ENCODE data around the gene GARIN5A. TPM values are rescaled to one million over a fixed set of nuclear protein-coding genes. Genes with fewer than 3 reads are reported as not detected.

GARIN5A gene
- total and polyA plus RNA-seq, 8 donors: 0.55 to 3.1 (median 1.4) TPM; not detected in 2

DNA sequence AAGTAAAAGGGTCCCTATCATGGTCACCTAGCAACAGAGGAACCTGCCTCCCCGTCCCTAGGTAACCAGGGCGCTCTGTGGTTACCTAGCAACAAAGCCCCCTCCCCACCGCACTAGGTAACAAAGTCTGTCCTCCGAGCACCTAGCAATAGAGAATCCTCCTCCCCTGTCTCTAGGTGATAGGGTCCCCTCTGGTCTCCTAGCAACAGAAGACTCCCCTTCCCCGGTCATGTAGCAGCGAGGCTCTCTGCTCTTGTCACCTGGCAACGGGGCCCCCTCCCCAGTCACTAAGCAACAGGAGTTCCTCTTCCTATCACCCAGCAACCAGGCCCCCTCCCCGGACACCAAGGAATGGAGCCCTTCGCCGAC lies 34.0 kb upstream of the GARIN5A start:
- 2 to 11% (median 5%) methylated on average over 3 to 10 of the region's 10 CpGs for WGBS, 5 donors
- TF ChIP-seq CTCF (IDR thresholded peaks at IDR 0.05) (no peak), POLR2A (IDR thresholded peaks at IDR 0.05) (no peak), EP300 (IDR thresholded peaks at IDR 0.05) (no peak), POLR2AphosphoS5 (IDR thresholded peaks at IDR 0.05) (no peak)
- peaks cover 5 to 22% (median 20%) of the 10 kb centered on the region in 4 donors for H3K4me1 ChIP-seq
- H3K27ac ChIP-seq: peak overlapping the region; percentile 48 to 90 (median 82)
- intact Hi-C loops (cut with DNase I; ENCODE audit: low total_unique reads): no loop called here
- H3K9me3 ChIP-seq: no peaks in the 10 kb centered on the region
- H3K4me3 ChIP-seq: peak overlapping the region; percentile 57 to 79 (median 71)
- peaks cover 0 to 15% (median 0%) of the 10 kb centered on the region in 3 donors for H3K27me3 ChIP-seq
- peaks cover 0 to 9% (median 8%) of the 10 kb centered on the region in 4 donors for H3K36me3 ChIP-seq
- DNase-seq: no peak

- Histone ChIP-seq H3K4me1 (peaks cover 5 to 22% (median 20%) of the 10 kb centered on the region in 4 donors), H3K36me3 (peaks cover 0 to 12% (median 11%) of the 10 kb centered on the region in 4 donors), H3K4me3 (peak overlapping the region; percentile 57 to 79 (median 71)), H3K9me3 (no peaks in the 10 kb centered on the region), H3K27ac (peak overlapping the region in 4 of 5 donors; percentile 78 to 90 (median 84)), H3K27me3 (peaks cover 0 to 11% (median 0%) of the 10 kb centered on the region in 3 donors)
- WGBS, 5 donors: 36 to 72% (median 48%) methylated on average over 10 to 26 of the region's 26 CpGs
- intact Hi-C loops (cut with DNase I; ENCODE audit: low total_unique reads): no loop called here
- no peak for DNase-seq
- TF ChIP-seq CTCF (IDR thresholded peaks at IDR 0.05) (no peak), EP300 (IDR thresholded peaks at IDR 0.05) (no peak), POLR2A (IDR thresholded peaks at IDR 0.05) (no peak), POLR2AphosphoS5 (IDR thresholded peaks at IDR 0.05) (no peak)
These were observed 33.5 kb upstream of the GARIN5A start for GRCh38 chr19:50510121-50510670.

GRCh38 chr19:50509366-50509765 lies 32.7 kb upstream of the GARIN5A start:
- Histone ChIP-seq H3K4me3 (no peak overlapping the region), H3K36me3 (peaks cover 0 to 12% (median 11%) of the 10 kb centered on the region in 4 donors), H3K27me3 (peaks cover 0 to 3% (median 0%) of the 10 kb centered on the region in 3 donors), H3K4me1 (peaks cover 5 to 22% (median 20%) of the 10 kb centered on the region in 4 donors), H3K9me3 (no peaks in the 10 kb centered on the region), H3K27ac (no peak overlapping the region)
- WGBS, 5 donors: 85 to 89% (median 86%) methylated on average over 11 of the region's 11 CpGs
- intact Hi-C loops (cut with DNase I; ENCODE audit: low total_unique reads): no loop called here
- no peak for DNase-seq
- no peak for TF ChIP-seq POLR2A (IDR thresholded peaks at IDR 0.05)
- TF ChIP-seq CTCF (IDR thresholded peaks at IDR 0.05): no peak
- TF ChIP-seq POLR2AphosphoS5 (IDR thresholded peaks at IDR 0.05): no peak

- Histone ChIP-seq H3K27me3 (no peaks in the 10 kb centered on the region), H3K4me3 (no peak overlapping the region), H3K9me3 (no peaks in the 10 kb centered on the region), H3K36me3 (peaks cover 0 to 12% (median 11%) of the 10 kb centered on the region in 4 donors), H3K4me1 (peaks cover 5 to 22% (median 20%) of the 10 kb centered on the region in 4 donors), H3K27ac (no peak overlapping the region)
- intact Hi-C loops (cut with DNase I; ENCODE audit: low total_unique reads): no loop called here
- TF ChIP-seq CTCF (IDR thresholded peaks at IDR 0.05): no peak
- no peak for TF ChIP-seq POLR2AphosphoS5 (IDR thresholded peaks at IDR 0.05)
- no peak for TF ChIP-seq POLR2A (IDR thresholded peaks at IDR 0.05)
- no peak for TF ChIP-seq EP300 (IDR thresholded peaks at IDR 0.05)
- WGBS, 5 donors: 87 to 97% (median 93%) methylated on average over 3 of the region's 3 CpGs
- no peak for DNase-seq
These were observed 32.2 kb upstream of the GARIN5A start for GRCh38 chr19:50508843-50509190.
